C4-2B (cell line): ENCODE measurements around the gene THUMPD2.

Experiments used
- ZFX ChIP-seq: fragments of 450-650 bp; IDR thresholded peaks from 2 replicates; pipeline ENCODE4 v1.6.1; 2017
- TF ChIP-seq, protein P1 (sequence below): fragments of 450-650 bp; conservative IDR thresholded peaks from 2 replicates; pipeline ENCODE4 v1.5.1; 2017; ENCODE audit warnings: mild to moderate bottlenecking

DNA sequence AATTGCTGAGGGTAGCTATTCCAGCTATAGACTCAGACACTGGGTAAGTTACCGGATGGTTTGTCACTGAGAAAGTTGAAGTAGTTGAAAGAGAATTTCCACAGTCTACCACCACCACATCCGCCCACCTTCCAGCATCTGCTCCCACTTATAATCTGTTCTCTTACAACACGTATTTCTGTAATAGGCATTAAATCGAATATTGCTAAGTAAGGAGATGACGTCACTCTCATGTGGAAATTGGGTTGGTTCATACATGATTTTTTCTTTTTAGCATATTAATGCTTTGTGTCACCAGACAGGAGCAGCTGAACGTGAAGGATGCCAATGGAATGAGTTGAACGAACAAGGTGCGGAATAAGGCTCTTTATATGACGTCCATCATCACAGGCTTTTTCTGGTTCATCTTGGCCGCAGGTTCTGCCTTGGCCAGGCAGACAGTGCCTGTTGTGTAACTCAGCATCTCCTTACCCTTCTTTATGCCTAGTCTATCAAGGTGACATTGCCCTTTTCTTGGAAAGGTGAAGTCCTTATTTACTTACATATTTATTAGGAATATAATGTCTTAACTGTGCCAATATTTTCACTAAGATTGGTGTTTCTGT lies 45.9 kb downstream of the THUMPD2 start:
- TF ChIP-seq, protein P1, sequence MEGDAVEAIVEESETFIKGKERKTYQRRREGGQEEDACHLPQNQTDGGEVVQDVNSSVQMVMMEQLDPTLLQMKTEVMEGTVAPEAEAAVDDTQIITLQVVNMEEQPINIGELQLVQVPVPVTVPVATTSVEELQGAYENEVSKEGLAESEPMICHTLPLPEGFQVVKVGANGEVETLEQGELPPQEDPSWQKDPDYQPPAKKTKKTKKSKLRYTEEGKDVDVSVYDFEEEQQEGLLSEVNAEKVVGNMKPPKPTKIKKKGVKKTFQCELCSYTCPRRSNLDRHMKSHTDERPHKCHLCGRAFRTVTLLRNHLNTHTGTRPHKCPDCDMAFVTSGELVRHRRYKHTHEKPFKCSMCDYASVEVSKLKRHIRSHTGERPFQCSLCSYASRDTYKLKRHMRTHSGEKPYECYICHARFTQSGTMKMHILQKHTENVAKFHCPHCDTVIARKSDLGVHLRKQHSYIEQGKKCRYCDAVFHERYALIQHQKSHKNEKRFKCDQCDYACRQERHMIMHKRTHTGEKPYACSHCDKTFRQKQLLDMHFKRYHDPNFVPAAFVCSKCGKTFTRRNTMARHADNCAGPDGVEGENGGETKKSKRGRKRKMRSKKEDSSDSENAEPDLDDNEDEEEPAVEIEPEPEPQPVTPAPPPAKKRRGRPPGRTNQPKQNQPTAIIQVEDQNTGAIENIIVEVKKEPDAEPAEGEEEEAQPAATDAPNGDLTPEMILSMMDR, result no peak
- no peak for TF ChIP-seq ZFX
